ENCODE data around the gene TMEM59L.

TMEM59L gene

DNA sequence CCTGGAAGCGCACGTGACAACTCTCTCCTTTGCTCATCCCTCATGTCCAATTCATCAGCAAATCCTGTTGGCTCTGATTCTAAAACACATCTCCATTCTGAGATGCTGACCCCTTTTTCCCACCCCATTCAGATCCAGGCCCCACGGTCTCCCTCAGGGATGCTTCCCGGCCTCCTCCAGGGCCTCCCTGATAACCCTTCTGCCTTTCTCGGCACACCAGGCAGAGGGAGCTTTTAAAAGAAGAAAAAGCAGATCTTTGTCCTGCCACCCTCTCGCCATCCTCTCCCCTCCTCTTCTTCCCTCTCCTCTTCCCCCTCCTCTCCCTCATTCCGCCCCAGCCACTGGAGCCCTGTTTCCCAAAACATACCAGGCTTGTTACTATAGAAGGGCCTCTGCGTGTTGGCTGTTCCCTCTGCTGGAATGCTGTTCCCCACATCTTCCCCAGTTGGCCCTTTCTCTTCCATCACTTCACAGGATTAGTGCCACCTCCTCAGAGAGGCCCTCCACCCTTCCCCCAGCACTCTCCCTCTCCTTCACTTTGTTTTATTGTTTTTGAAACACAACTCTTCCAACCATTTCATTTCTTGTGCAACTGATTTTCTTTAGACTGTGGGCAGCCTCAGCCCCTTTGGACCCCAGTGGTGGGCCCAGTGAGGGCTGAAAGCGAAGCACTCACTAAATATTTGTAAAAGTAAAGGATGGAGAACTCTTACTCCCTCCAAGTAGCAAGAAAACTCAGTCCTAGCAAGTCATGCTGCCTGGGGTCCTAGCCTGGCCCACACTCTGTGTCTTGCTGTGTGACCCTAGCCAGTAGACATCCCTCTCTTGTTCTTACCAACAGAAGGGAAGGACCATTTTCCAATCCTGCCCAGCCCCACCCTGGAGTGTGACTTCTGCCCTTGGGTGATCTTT, 3.6 kb upstream of the TMEM59L start:
- no peak for DNase-seq (ENCODE audit: low read depth in 2 of 2)

DNA sequence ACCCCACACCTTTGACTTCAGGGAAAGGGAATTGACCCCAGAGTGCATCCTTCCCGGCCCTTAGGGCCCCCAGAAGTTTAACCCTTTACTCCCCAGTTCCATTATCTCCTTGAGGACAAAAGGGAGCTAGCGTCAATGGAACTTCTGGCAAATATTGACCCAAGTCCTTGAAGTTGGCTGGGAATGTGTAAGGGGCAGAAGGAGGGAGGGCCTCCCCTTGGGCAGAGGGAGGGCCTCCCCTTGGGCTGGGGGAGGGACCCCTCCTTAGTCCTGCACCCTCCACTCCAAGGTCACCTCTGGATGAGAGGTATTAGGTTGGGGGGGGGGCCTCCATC, 3.0 kb upstream of the TMEM59L start:
- no peak for DNase-seq (ENCODE audit: low read depth in 2 of 2)

DNA sequence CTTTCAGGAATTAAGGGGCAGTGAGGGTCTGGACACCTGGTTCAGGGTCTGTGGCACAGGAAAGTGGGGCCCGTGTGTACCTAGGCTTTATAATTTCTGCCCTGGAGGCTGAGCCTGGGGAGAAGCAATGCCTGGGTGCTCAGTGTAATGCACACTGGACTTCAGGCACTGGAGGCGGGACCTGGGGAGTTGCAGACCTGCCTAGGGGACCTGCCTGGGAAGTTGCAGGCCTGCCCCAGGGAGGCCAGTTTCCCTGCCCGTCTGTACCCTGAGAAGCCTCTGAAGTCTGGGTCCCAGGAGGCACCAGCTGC, 2.5 kb upstream of the TMEM59L start:
- no peak for DNase-seq (ENCODE audit: low read depth in 2 of 2)

DNA sequence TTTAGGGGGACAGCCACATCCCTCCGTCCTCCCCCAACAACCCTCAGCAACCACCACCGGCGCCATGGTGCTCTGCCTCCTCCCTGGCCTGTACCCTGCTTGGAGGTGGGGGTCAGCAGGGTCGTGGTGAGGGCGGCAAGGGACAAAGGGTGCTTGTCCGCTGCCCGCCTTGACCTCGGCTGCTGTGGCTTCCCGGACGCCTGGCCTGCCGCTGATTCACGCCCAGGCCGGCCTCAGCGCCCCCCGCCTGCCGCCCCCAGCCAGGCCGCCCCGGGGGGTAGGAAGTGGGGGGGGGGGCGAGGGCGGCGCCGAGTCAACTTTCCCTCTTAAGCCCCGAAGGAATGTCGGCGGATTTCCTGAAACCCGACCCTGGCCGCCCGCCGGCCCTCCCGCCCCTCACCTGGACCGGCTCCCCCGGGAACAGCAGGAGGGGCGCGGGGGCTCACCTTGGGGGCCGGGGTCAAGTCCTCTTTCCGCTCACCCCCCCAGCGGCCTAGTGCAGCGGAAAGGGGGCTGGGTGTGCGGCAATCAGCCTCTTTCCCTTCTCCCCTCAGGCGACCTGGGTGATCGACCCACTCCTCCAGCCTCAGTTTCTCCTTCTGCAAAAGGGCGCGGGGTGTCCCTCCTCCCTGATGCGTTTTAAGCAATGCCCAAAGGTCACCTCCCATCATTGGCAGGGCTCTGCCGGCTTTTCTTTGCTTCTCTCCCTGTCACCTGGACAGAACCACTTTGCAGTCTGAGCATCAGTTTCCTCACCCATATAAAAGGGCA, 1.9 kb upstream of the TMEM59L start:
- no peak for DNase-seq (ENCODE audit: low read depth in 2 of 2)

DNA sequence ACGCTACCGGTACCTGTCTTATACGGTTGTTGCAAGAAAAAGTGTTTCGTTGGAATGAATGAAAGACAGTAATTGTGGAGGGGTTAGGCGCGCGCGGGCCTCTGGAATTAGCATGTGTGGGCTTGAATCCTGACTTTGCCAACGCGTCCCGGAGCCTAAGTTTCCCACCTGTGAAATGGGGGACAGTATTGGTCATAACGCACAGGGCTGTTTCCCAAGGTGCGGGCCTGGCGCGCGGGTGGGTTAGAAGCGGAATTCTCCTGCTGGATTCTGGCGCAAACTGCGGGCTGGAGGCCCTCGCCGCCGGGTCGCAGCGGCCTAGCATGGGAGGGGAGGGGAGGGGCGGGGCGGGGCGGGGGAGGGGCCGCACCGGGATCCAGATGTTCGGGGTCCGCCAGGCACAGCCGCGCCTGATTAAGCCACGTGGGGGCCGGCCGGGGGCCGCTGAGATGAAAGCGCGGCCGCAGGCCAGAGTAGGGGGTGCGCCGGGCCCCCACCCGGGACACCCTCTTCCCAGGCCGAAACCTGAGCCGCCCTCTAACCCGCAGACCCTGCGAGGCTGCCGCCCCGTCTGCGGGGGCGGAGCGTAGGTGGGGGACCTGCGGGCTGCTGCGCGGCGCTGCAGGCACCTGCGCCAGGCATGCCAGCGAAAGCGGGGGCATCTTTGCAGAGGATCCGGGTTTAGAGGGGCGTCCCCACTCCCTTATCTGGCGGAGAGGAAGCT, 1.2 kb upstream of the TMEM59L start:
- DNase-seq (ENCODE audit: low read depth in 2 of 2), result no peak

DNA sequence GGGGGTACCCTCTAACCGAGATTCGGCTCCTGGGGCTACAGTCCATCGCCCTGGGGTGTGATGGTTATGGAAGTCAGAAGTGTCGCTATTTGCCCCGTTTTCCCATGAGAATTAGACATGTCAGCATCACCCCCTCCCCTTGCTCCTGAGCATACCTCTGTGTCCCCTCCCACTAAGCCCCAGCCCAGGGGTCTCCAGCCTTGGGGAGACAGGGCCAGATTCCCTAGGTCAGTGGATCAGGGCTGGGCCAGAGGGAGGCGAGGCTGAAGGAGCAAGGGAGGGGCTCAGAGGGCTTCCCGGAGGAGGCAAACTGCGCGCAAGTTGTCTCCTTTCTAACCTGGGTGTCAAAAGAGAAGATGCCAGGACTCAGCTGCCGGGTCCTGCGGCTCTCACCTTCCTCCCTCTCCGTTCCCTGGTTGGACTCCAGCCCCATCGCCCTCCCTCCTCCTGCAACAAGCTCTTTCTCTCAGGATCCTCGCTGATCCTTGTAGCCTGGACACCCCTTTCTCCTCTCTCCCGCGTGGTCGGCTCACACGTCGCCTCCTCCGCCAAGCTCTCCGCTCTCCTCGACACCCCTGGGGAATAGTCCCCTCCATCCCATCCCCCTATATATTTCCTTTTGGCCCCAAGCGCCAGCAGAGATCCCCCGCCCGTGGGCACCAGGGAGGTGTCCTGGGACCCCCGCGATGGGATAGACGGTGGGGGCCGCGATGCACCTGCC, 459 bp upstream of the TMEM59L start:
- no peak for DNase-seq (ENCODE audit: low read depth in 2 of 2)

DNA sequence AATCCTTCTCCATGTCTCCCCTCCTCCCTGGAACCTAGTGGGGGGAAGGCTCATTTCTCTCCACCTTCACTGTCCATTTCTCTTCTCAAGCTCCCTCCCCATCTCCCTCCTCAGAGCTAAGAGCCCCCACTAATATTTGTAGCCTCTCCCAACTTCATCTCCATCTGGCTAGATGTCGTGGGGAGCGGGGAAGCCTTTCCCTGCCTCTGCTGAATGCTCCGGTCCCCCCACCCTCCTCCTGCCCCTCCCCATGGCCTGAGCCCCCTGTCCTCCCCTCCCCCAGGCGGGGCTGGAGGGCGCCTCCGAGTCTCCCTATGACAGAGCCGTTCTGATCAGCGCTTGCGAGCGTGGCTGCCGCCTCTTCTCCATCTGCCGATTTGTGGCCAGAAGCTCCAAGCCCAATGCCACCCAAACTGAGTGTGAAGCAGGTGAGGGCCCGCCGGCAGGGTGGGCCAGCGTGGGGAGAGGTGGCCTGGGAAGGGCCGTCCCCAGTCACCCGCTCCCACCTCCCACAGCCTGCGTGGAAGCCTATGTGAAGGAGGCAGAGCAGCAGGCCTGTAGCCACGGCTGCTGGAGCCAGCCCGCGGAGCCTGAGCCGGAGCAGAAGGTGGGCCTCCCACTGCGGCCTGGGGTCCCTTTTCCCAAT, 1.0 kb downstream of the TMEM59L start:
- DNase-seq (ENCODE audit: low read depth in 2 of 2), result no peak

DNA sequence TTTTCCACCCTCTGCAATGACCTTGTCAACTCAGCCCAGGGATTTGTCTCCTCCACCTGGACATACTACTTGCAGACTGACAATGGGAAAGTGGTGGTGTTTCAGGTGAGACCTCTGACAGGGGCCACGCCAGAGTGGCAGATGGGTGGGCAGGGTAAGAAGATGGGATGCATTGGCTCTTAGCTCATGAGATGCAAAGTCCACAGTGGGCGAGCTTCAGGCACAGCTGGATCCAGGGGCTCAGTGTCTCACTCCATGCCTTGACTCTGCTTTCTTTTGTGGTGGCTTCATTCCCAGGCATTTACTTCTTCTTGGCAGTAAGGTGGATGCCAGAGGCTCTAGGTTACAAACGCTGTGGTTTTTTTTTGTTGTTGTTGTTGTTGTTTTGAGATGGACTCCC, 3.4 kb downstream of the TMEM59L start:
- DNase-seq (ENCODE audit: low read depth in 2 of 2), result no peak

DNA sequence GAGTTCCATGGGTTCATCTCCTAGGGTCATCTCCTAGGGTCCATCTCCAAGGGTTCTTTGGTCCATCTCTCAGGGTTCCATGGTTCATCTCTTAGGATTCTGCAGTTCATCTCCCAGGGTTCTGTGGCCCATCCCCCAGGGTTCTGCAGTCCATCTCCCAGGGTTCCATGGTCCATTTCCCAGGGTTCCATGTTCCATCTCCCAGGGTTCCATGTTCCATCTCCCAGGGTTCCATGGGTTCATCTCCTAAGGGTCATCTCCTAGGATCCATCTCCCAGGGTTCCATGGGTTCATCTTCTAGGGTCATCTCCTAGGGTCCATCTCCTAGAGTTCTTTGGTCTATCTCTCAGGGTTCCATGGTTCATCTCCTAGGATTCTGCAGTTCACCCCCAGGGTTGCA, 4.9 kb downstream of the TMEM59L start:
- DNase-seq (ENCODE audit: low read depth in 2 of 2), result no peak

DNA sequence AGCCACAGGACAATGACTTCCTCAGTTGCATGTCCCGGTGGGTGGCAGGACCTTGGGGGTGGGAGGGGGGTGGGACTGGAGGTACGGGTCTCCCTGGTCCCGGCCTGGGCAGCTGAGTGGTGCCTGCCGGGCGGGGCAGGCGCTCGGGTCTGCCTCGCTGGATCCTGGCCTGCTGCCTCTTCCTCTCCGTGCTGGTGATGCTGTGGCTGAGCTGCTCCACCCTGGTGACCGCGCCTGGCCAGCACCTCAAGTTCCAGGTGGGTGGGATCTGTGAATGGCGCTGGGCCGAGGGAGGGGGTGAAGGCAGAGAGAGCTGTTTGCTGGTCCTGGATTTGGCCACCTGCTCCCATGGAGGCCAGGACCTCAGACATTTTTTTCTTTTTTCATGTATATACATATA, 5.6 kb downstream of the TMEM59L start:
- DNase-seq (ENCODE audit: low read depth in 2 of 2), result no peak

DNA sequence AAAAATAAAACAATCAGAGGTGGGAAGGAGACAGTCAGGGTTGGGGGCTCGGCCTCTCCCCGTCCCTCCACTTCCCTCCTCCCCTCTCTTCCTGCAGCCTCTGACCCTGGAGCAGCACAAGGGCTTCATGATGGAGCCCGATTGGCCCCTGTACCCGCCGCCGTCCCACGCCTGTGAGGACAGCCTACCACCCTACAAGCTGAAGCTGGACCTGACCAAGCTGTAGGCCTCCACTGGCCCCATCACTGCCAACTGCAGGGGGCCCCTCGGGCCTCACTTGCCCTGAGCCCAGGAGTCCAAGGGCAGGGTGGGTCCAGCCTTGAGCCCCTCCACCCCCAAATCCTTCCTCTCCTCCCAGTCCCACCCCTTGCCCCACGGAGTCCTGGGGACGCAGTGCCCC, 7.6 kb downstream of the TMEM59L start:
- DNase-seq (ENCODE audit: low read depth in 2 of 2), result no peak

DNA sequence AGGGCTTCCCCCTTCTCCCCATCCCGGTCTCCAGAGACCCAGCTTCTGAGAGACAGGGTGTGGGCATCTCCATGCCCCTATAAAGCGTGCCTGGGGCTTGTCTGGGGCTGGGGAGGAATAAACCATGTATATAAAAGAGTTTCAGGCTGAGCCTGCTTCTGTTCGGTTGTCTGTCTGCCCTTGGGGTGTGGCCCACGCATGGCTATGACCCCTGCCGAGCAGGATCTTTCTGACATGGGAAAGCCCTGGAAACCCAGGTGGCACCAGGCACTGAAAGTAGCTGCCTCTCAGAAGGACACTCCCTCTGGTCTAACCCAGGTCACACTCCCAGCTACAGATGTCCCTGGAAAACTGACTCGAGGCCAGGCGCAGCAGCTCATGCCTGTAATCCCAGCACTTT, 8.2 kb downstream of the TMEM59L start:
- no peak for DNase-seq (ENCODE audit: low read depth in 2 of 2)

DNA sequence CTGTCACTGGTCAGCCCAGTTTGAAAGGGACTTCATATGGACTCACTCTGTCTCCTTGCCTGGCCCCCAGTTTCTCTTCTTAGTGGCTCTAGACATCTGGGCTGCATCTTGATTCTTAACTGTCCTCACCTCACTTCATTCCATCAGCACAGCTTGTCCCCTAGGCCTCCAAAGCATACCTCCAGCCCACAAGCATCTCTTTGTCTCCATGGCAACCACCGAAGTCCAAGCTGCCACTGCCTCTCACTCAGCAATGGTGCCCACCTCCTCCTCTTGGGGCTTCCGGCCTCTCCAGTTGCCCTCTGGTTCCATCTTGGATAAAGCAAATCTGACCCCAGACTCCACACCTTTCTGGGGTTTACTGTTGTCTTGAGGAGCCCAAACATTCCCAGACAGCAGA, 14.2 kb downstream of the TMEM59L start:
- DNase-seq (ENCODE audit: low read depth in 2 of 2), result no peak

DNA sequence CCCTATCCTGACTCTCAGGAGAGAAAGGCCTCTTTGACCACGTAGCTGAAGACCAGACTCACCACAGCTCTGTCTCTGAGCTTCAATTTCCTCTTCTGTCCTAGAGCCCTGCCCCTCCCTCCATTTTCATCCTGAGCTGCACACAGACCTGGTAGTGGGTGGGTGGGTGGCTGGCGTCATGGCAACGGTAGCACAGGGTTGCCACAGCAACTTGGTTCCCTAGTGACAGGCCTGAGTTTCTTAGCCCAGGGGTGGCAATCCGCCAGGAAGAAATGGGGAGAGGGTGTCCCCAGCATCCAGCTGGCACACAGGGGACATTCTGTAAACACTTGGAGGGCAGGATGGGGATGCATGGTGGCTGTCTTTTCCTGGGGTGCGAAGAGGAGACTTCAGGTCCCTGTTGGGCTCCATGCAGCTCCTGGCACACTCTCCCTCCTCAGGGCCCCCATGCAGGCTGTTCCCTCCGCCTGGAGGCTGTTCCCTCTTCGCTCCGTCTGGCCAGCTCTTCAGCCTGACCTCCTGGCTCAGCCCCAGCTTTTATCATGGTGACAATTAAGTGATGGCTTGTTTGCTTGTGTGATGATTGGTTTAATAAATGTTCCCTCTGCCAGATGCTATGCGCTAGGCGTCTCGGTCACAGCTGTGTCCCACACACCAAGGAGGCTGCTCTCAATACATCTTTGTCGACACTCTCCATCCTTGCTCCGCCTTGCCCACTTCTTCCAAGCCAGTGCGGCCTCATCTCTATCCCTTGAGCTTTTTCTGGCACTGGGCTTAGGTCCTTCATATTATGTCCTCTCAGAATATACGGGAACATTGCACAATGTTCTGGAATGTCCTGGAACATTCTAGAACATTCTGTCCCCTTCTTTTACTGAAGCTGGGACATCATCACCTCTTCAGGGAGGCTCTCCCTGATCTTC, 16.8 kb downstream of the TMEM59L start:
- DNase-seq (ENCODE audit: low read depth in 2 of 2), result no peak

DNA sequence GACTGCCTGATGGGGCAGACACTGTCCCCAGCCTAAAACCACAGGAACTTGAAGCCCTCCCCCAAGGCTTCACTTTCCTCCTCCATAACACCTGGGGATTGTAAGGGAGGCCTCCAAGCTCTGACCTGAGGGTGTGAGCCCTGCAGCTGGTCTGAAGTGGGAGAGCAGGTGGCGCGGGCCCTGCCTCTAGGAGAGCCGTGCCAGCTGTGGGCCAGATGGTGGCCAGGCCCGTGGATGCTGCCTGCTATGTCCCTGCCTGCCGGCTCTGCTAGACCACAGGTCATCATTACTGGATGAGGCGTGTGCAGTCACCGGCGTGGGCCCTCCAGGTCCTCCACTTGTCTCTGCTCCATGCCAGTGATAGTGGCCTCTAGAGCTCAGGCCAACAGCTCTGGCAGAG, 20.7 kb downstream of the TMEM59L start:
- DNase-seq (ENCODE audit: low read depth in 2 of 2), result no peak

DNA sequence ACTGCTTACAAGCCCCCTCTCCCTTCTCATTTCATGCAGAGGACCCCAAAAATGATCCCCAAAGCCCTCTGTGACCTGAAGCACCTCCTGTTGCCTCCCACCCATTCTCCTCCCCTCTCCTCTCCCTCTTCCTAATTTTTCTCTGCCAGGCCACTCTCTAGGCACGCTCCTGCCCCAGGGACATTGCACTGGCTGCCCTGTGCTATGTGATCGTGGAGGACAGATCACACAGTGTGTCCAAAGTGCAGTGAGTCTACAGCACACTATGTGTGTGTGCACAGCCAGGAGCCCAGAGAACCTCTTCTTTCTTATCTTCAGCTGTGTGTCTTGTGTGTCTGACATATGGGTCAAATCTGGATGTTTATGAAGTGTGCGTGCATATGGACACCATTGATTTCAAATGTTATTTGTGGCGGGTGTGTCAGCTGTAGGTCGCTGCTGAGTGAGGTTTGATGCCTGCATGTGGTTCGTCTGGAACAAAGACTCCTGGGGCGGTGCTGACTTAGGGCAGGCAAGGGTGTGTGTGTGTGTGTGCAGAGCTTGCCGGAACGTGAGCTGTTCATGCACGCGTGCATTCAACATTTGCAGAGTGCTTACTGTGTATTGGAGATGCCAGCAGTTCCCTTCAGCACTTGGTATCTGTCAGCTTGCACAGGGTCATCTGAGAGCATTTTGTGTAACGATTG, 22.1 kb downstream of the TMEM59L start:
- no peak for DNase-seq (ENCODE audit: low read depth in 2 of 2)

DNA sequence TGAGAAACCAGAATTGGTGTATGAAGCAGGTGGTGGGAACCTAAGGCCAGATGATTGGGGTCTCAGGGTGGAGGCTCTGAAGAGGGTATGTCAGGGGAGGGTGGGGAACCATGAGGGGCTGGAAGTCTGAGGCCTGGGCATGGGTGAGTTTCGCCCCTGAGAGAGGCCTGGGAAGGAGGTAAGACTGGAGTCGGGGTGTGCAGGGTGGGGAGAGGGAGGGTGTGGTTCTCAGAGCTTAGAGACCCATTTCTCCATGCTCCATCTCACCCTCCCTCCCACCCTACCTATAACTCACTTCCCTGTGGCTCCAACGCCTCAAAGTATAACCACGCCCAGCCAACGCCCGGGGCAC, 23.1 kb downstream of the TMEM59L start:
- no peak for DNase-seq (ENCODE audit: low read depth in 2 of 2)

DNA sequence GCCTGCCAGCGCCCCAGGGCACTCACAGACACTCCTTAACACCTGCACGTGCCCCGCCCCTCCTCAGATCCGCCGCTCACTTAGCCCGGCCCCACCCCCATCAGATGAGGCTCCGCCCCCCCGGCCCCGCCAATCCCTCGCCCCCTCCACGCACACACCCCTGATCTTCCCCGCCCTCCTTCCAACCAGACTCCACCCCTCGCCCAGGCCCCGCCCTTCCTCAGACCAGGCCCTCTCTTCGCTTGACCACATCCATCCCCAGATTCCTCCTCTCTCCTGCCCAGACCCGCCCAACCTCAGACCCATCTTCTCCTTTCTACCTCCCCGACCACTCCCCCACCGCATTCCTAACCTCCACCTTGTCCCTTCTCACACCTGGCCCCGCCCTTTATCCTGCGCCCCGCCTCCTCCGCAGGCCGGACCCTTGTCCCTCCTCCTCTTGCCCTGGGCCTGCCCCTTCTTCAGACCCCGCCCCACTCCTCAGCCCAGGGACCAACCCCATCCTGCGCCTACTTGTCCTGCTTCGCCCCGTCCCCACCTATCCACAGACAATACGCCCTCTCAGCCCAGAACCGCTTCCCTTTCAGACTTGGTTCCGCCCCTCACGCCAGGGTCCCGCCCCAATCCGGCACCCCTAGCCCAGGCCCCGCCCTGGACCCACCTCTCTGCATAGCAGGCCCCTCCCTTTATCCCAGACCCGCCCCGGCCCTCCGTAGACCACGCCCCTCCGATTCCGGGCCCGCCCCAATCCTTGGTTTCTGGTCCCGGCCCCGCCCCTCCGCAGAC, 23.7 kb downstream of the TMEM59L start:
- DNase-seq (ENCODE audit: low read depth in 2 of 2), result peak; percentile 99

DNA sequence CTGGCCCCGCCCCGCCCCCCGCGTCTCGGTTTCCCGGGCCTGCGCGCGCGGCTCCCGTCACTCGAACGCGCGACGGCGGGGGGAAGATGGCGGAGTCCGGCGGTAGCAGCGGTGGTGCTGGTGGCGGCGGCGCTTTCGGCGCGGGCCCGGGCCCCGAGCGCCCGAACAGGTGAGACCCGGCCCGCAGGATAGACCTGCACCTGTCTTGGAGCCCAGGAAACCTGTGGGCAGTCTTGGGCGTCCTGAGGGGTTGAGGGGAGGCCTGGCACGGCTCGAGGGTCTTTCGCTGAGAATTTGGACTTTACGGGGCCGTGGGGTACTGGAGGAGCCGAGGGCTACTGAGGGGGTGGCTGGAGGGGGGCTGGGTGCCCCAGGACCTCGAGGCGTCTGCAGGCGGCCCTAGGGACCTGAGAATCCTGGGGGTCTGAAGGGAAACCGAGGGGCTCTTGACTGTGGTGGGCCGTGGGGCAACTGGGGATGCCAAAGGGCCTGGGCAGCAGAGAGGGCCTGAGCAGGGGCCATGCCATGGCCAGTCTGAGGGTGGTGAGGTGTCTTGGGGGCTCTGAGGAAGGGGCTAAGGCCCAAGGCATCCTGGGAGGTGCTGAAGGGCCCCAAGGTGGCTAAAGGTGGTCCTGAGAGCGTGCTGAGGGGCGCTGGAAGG, 24.4 kb downstream of the TMEM59L start, which contains the start of gene KLHL26:
TSS of gene KLHL26 (plus strand) at position 60 of the 661 bp plus-strand sequence. CDS start at position 87, 27 bp downstream.
- DNase-seq (ENCODE audit: low read depth in 2 of 2), result no peak

All from activated CD4-positive, alpha-beta T cell treated with anti-CD3 and anti-CD28 coated beads for 24 hours (primary cell).